HAP-1 (cell line): ENCODE data around the gene TMEM132C.
"Not testable (repeated sequence)": the region's sequence is repeated elsewhere in the genome, so short reads cannot be mapped to it uniquely, and the experiment has no call there.

Experiments used
- DNase-seq, 2 experiments: peaks; one replicate each; pipeline ENCODE4 v3.0.0-alpha.2; 2016 to 2020; ENCODE audit warnings: low spot score in 2 of 2
- H3K27me3 ChIP-seq: fragments of 250-450 bp; sonication (Bioruptor Pico); 2 replicates; pipeline ENCODE4 v1.5.1; 2020; ENCODE audit warnings: low read depth, mild to moderate bottlenecking, moderate library complexity
- H3K36me3 ChIP-seq: fragments of 250-450 bp; sonication (Bioruptor Pico); replicated peaks from 2 replicates; pipeline ENCODE4 v1.5.1; 2020; ENCODE audit warnings: mild to moderate bottlenecking
- H3K4me1 ChIP-seq: fragments of 250-450 bp; sonication (Bioruptor Pico); 2 replicates; pipeline ENCODE4 v1.5.1; 2020; ENCODE audit warnings: mild to moderate bottlenecking
- H3K4me3 ChIP-seq: fragments of 250-450 bp; sonication (Bioruptor Pico); 2 replicates; pipeline ENCODE4 v1.5.1; 2020; ENCODE audit warnings: mild to moderate bottlenecking, moderate library complexity
- H3K9me3 ChIP-seq: fragments of 250-450 bp; sonication (Bioruptor Pico); 2 replicates; pipeline ENCODE4 v1.5.1; 2020; ENCODE audit warnings: mild to moderate bottlenecking, moderate library complexity
- in situ Hi-C: fragments of 300-500 bp; cut with MboI; formaldehyde crosslinking; loops from 3 replicates; pipeline ENCODE4 v1.14.3; 2020; ENCODE audit warnings: low sequenced_read_pairs, inconsistent platforms, mixed read lengths

TMEM132C gene

GRCh38 chr12:128463881-128464280 is 196.9 kb downstream of the TMEM132C start:
- H3K4me3 ChIP-seq = no peak overlapping the region
- no peak for DNase-seq
- no peaks in the 10 kb centered on the region for H3K4me1 ChIP-seq
- in situ Hi-C loops = no loop called here
- H3K27me3 ChIP-seq = no peaks in the 10 kb centered on the region
- no peaks in the 10 kb centered on the region for H3K9me3 ChIP-seq
- H3K36me3 ChIP-seq = no peaks in the 10 kb centered on the region

DNA sequence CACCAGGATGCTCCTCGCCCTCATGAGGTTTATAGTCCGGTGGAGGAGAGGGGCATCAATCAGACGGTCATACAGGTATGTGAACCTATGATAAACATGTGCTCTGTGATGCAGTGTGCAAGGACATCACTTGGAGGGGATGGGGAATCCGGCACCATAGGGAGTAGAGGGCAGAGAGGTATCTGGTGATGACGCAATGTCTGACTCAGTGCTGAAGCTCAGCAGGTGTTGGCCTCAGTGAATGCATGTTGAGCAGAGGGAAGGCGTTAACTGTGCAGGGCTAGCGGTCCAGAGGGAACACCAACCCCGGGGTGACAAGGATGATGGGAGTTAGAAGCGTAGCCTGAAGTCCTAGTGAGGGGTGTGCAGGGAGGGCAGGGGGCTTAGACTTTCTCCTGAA is 200.9 kb downstream of the TMEM132C start:
- Histone ChIP-seq H3K27me3 (no peaks in the 10 kb centered on the region), H3K9me3 (no peaks in the 10 kb centered on the region), H3K36me3 (no peaks in the 10 kb centered on the region), H3K4me1 (no peaks in the 10 kb centered on the region), H3K4me3 (no peak overlapping the region)
- in situ Hi-C loops = no loop called here
- DNase-seq = no peak

DNA sequence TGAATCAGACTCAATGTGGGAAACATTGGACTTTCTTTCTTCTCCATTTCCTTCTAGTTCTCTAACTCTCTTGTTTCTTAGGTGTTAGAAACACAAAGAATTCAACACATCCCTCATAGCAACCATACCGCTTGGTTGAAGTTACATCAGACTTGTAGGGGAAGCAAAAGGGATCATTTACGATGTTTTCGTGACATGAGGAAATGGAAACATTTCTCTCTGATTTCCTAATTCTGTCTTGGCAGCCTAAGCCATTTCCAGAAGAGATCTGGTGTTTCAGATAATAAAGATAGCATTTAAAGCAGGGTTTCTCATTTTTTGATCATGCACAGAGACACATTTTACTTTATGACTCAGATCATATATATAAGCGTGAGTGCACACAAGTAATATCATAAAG is 202.0 kb downstream of the TMEM132C start:
- in situ Hi-C loops = no loop called here

DNA sequence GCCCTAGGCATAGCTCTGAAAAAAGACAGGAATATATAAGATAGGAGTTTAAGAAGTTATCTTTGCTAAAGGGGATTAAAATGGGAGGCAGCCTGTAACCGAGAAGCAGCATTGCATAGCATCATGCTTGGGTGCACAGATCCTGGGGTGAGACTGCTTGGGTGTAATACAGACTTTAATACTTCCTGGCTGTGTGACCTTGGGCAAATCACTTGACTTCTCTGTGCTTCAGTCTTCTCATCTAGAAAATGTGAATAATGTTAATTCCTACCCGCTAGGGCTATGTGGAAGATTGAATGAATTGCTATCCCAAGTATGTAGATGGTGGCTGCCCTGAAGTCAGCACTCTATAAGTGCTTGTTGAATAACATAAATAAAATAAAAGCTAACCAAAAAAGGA is 204.5 kb downstream of the TMEM132C start:
- DNase-seq = no peak
- in situ Hi-C loops = no loop called here
- no peaks in the 10 kb centered on the region for H3K4me1 ChIP-seq
- H3K4me3 ChIP-seq = no peak overlapping the region
- H3K36me3 ChIP-seq = no peaks in the 10 kb centered on the region
- H3K27me3 ChIP-seq = no peaks in the 10 kb centered on the region
- H3K9me3 ChIP-seq = no peaks in the 10 kb centered on the region

More for the DNA sequence above, 202.0 kb downstream of the TMEM132C start:
- no peaks in the 10 kb centered on the region for H3K27me3 ChIP-seq
- DNase-seq = no peak
- H3K36me3 ChIP-seq = no peaks in the 10 kb centered on the region
- H3K4me1 ChIP-seq = no peaks in the 10 kb centered on the region
- no peak overlapping the region for H3K4me3 ChIP-seq
- H3K9me3 ChIP-seq = no peaks in the 10 kb centered on the region

DNA sequence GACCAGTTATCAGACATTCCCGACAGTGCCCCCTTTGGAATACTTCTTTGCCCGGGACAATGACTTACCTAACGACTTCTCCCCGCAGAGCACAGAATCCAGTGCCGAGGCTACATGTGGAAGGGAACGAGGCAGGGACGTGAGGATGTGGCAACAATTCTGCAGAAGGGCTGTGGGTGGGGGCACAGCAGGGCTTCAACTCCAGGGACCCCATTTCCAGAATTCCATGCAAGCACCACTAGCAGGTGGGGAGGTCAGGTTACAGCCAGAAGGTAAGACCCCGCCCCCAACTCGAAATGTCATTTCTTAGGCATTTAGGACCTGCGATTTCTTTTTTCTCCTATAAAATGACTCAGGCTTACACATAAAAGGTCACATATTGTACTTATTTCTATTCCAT is 207.9 kb downstream of the TMEM132C start:
- in situ Hi-C loops = no loop called here
- Histone ChIP-seq H3K36me3 (no peaks in the 10 kb centered on the region), H3K4me1 (no peaks in the 10 kb centered on the region), H3K4me3 (no peak overlapping the region), H3K9me3 (no peaks in the 10 kb centered on the region), H3K27me3 (no peaks in the 10 kb centered on the region)
- DNase-seq = no peak

- Histone ChIP-seq H3K36me3 (no peaks in the 10 kb centered on the region), H3K9me3 (no peaks in the 10 kb centered on the region), H3K4me1 (no peaks in the 10 kb centered on the region), H3K4me3 (no peak overlapping the region), H3K27me3 (no peaks in the 10 kb centered on the region)
- in situ Hi-C loops = no loop called here
- no peak for DNase-seq
Observed at GRCh38 chr12:128476266-128476665, 209.3 kb downstream of the TMEM132C start.

- Histone ChIP-seq H3K9me3 (no peaks in the 10 kb centered on the region), H3K4me1 (no peaks in the 10 kb centered on the region), H3K27me3 (no peaks in the 10 kb centered on the region), H3K4me3 (no peak overlapping the region), H3K36me3 (no peaks in the 10 kb centered on the region)
- in situ Hi-C loops = no loop called here
- DNase-seq = no peak
Observed at GRCh38 chr12:128483526-128484255, 216.7 kb downstream of the TMEM132C start.

- H3K9me3 ChIP-seq, DNase-seq, H3K4me1 ChIP-seq, in situ Hi-C loops, H3K4me3 ChIP-seq, H3K27me3 ChIP-seq, H3K36me3 ChIP-seq: not testable (repeated sequence)
Observed at GRCh38 chr12:128497376-128497775, 230.4 kb downstream of the TMEM132C start.

DNA sequence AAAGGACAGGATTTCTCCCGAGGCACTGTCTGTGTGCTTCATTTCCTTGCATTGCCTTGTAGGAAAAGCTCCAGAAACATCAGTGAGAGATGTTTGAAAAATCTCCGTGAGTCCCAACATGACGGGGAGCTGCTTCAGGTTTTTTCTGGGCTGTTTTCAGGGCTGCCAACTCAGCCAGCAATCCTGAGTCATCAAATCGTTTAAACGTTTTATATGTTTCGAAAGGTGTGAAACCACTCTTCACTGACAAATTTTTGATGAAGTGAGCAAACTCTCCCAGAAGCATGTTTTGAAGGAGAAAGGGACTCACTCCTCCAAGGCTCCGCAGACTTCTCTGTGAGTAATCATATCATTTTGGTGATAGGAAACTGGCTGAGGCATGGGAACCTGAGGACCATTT is 240.5 kb downstream of the TMEM132C start:
- in situ Hi-C loops = no loop called here
- DNase-seq = no peak
- no peaks in the 10 kb centered on the region for H3K9me3 ChIP-seq
- H3K4me3 ChIP-seq = no peak overlapping the region
- H3K36me3 ChIP-seq = no peaks in the 10 kb centered on the region
- no peaks in the 10 kb centered on the region for H3K27me3 ChIP-seq
- no peaks in the 10 kb centered on the region for H3K4me1 ChIP-seq

DNA sequence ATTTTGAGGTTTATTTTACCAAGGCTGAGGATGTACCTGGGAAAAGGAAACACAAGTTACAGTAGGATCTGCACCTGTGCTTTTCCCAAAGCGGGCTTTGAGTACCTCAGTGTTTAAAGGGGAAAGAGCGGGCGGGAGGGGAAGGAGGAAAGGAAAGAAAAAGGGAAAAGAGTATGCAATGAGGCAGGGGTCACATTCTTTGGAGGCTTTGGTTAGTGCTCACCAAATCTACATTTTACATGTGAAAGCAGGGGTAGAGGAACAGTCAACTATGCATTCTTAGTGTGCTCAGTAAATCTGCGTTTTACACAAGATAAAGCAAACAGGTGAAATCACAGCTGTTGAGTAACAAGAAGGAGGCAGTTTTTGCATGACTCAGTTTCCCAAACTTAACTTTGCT is 242.2 kb downstream of the TMEM132C start:
- Histone ChIP-seq H3K36me3 (no peaks in the 10 kb centered on the region), H3K4me1 (no peaks in the 10 kb centered on the region), H3K4me3 (no peak overlapping the region), H3K27me3 (no peaks in the 10 kb centered on the region), H3K9me3 (no peaks in the 10 kb centered on the region)
- no peak for DNase-seq
- in situ Hi-C loops = no loop called here

DNA sequence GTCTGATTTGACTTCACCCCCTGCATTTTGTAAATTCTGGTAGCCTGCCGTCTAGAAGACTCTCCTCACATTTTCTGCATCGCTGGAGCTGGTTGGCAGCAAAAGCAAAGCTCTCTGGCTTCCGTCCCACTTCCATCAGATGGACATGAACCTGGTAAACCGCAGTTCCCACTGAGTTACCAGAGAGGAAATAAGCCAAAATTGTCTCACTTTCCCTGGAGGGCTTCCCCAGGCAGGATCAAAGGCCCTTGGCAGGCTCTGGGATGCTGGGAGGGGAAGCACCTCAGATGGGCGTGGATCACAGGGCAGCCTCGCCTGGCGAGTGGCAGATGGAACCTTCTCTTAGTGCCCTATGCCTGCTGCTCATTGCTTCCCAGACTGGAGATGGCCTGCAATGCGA is 243.5 kb downstream of the TMEM132C start:
- no peak for DNase-seq
- H3K36me3 ChIP-seq = no peaks in the 10 kb centered on the region
- no peaks in the 10 kb centered on the region for H3K27me3 ChIP-seq
- H3K4me3 ChIP-seq = no peak overlapping the region
- in situ Hi-C loops = no loop called here
- no peaks in the 10 kb centered on the region for H3K9me3 ChIP-seq
- H3K4me1 ChIP-seq = no peaks in the 10 kb centered on the region

- Histone ChIP-seq H3K4me1 (no peaks in the 10 kb centered on the region), H3K4me3 (no peak overlapping the region), H3K9me3 (no peaks in the 10 kb centered on the region), H3K27me3 (no peaks in the 10 kb centered on the region), H3K36me3 (no peaks in the 10 kb centered on the region)
- no peak for DNase-seq
- in situ Hi-C loops = no loop called here
Observed at GRCh38 chr12:128513331-128513730, 246.4 kb downstream of the TMEM132C start.

- no peak for DNase-seq
- Histone ChIP-seq H3K4me1 (no peaks in the 10 kb centered on the region), H3K4me3 (no peak overlapping the region), H3K36me3 (no peaks in the 10 kb centered on the region), H3K27me3 (no peaks in the 10 kb centered on the region), H3K9me3 (no peaks in the 10 kb centered on the region)
- in situ Hi-C loops = no loop called here
Observed at GRCh38 chr12:128513831-128514230, 246.9 kb downstream of the TMEM132C start.

DNA sequence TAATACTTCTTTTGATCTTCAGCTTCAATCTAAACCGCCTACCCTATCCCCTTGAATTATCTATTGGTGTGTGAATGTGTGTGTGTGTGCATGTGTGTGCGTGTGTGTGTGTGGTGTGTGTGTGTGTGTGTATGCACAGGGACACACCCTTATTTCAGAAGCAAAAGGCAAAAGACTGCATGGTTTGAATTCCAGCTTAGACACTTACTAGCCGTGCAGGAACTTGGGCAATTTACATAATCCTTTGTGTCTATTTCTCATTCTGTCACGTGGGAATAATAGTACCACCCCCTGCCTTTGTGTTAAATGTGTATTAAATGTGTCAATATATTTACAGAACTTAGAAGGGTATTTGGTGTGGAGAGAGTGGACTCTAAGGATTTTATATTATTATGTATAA is 251.7 kb downstream of the TMEM132C start:
- Histone ChIP-seq H3K4me1 (no peaks in the 10 kb centered on the region), H3K36me3 (no peaks in the 10 kb centered on the region), H3K9me3 (no peaks in the 10 kb centered on the region), H3K4me3 (no peak overlapping the region), H3K27me3 (no peaks in the 10 kb centered on the region)
- no peak for DNase-seq
- in situ Hi-C loops = no loop called here

DNA sequence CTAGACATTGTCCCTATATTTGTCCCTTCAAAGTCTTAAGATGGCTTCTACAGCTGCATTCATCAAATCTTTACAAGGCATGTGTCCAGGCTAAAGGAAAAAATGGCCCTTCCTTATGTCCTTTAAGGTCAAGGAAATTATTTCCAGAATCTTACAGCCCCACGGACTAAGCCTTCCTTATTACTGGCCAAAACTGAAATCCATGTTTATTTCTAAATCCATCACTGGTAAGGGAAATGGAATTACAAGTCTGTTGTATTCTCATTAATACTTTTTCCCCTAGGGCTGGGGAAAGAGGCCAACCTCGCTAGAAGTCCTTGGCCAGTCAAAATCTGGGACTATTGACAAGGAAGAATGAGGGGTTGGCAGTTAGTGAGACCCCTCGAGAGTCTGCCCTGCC is 252.5 kb downstream of the TMEM132C start:
- no peaks in the 10 kb centered on the region for H3K4me1 ChIP-seq
- no peaks in the 10 kb centered on the region for H3K9me3 ChIP-seq
- DNase-seq = no peak
- H3K27me3 ChIP-seq = no peaks in the 10 kb centered on the region
- H3K36me3 ChIP-seq = no peaks in the 10 kb centered on the region
- H3K4me3 ChIP-seq = no peak overlapping the region
- in situ Hi-C loops = no loop called here
